Glomerular visceral epithelial cell (primary cell): ENCODE measurements around the gene SENP6.
"Not testable (repeated sequence)": the region's sequence is repeated elsewhere in the genome, so short reads cannot be mapped to it uniquely, and the experiment has no call there.

ENCODE experiments used
- DNase-seq: peaks from one replicate; pipeline ENCODE4 v3.0.0-alpha.2; 2016; ENCODE audit errors: extremely low spot score

The SENP6 gene

DNA sequence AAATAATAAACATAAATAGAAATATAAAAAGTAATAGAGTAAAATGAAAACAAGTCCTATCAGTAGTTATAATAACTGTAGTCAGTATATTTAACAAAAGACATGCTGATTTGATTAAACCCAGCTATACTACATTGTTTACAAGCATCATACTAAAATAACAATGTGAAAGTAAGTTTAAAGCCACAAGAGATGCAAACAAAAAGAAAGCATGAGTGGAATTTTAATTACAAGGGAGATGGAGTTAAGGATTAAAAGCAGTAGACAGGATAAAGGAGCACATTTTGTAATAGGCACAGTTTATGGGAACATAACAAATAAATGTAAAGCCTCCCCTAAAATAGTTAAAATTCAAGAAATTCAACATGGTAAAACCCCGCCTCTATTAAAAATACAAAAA is 41.5 kb downstream of the SENP6 start:
- no peak for DNase-seq

DNA sequence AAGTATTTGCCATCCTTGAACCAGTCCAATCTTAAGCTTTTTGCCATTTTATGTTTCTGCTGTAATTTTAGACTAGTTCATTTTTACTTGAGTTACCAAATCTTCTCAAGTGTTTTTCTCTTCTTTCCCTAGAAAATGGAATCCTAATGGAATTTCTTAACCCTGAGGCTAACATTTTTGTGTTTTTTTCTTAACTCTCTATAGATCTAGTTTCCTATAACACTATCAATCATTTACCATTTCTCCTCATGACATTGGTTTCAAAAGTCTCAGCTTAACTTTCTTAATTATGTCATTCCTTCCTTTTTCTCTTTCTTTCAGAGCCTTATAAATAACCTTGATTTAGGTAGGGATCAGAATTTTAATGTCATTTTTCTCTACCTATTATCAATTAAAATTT is 54.8 kb downstream of the SENP6 start:
- DNase-seq: no peak

DNA sequence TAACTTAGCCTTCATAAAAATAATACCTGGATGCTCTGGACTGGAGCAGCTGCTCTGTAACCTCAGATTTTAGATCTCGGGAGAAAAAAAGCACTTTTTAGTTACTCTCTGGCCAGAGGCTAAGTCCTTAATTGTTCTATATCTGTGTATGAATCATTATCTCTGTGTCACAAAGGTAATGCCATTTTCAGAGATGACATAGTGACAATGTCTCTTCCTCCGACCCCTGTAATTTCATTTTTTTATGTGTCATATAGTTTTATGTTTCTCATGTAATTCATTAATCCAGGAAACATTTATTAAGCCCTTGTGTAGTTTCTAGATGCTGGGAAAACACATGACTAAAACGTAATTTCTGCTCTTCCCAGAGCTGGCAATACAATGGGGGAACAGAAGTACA is 55.6 kb downstream of the SENP6 start:
- DNase-seq: no peak

DNA sequence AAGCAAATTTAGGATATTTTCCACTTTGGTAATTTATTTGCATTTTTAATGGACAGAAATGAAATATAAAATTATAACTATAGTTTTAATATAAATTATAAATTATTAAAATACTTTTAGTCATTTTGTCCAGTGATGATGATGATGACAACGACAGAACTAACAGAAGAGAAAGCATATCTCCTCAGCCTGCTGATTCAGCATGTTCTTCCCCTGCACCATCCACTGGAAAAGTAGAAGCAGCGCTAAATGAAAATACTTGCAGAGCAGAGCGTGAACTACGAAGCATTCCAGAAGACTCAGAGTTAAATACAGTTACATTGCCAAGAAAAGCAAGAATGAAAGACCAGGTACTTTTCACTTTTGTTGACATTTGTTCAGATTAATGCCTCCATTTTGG is 64.9 kb downstream of the SENP6 start:
- no peak for DNase-seq

DNA sequence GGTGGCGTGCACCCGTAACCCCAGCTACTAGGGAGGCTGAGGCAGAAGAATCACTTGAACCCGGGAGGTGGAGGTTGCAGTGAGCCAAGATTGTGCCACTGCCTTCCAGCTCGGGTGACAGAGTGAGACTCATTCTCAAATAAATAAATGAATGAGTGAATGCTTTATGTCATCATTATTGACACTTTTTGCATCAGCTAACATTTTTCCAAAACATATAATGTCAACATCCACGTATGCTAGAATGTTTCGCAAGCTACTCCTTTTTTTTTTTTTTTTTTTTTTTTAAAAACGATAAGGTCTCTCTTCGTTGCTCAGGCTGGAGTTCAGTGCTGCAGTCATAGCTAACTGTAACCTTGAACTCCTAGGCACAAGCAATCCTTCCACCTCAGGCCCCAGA is 72.2 kb downstream of the SENP6 start:
- DNase-seq: no peak

DNA sequence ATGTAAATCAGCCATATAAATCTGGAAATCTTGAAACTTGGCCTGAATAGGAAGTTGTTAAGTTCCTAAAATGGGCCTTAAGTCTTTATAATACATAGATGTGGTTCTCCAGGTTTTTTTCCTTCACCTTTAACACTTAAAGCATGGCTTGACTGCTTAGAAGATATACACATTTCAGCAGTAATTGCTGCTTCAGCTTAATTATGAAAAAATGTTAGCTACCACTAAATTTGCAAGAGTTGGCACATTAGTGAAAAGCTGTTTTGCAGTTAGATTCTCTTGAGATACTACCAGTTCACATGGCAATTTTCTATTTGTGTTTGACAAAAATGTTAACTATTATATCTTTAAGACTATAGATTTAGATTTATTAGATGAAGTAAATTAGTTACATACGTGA is 74.7 kb downstream of the SENP6 start:
- DNase-seq: no peak

DNA sequence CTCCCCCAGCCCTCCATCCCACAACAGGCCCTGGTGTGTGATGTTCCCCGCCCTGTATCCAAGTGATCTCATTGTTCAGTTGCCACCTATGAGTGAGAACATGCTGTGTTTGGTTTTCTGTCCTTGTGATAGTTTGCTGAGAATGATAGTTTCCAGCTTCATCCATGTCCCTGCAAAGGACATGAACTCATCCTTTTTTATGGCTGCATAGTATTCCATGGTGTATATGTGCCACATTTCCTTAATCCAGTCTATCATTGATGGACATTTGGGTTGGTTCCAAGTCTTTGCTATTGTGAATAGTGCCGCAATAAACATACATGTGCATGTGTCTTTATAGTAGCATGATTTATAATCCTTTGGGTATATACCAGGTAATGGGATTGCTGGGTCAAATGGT is 80.9 kb downstream of the SENP6 start:
- not testable (repeated sequence) for DNase-seq

DNA sequence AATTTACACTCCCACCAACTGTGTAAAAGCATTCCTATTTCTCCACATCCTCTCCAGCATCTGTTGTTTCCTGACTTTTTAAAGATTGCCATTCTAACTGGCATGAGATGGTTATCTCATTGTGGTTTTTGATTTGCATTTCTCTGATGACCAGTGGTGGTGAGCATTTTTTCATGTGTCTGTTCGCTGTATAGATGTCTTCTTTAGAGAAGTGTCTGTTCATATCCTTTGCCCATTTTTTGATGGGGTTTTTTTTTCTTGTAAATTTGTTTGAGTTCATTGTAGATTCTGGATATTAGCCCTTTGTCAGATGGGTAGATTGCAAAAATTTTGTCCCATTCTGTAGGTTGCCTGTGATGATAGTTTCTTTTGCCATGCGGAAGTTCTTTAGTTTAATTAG is 81.3 kb downstream of the SENP6 start:
- DNase-seq: not testable (repeated sequence)

DNA sequence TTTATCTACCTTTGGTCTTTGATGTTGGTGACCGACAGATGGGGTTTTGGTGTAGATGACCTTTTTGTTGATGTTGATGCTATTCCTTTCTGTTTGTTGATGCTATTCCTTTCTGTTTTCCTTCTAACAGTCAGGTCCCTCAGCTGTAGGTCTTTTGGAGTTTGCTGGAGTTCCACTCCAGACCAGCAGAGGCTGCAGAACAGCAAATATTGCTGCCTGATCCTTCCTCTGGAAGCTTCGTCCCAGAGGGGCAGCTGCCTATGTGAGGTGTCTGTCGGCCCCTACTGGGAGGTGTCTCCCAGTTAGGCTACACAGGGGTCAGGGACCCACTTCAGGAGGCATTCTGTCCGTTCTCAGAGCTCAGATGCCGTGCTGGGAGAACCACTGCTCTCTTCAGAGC is 85.9 kb downstream of the SENP6 start:
- DNase-seq: not testable (repeated sequence)

DNA sequence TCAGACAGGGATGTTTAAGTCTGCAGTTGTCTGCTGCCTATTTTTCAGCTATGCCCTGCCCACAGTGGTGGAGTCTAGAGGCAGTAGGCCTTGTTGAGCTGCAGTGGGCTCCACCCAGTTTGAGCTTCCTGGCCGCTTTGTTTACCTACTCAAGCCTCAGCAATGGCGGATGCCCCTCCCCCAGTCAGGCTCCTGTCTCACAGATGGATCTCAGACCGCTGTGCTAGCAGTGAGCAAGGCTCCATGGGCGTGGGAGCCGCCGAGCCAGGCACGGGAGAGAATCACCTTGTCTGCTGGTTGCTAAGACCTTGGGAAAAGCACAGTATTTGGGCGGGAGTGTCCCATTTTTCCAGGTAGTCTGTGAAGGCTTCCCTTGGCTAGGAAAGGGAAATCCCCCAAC is 86.3 kb downstream of the SENP6 start:
- DNase-seq: not testable (repeated sequence)

DNA sequence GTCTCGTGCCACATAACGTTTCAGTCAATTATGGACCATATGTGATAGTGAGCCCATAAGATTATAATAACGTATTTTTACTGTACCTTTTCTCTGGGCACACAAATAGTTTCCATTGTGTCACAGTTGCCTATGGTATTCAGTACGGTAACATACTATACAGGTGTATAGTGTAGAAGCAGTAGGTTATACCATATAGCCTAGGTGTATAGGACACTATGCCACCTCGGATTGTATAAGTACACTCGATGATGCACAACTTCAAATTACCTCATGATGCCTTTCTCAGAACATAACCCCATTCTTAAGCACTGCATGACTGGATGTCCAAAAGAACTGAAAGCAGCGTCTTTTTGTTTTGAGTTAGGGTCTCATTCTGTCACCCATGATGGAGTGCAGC is 87.9 kb downstream of the SENP6 start:
- DNase-seq: no peak

DNA sequence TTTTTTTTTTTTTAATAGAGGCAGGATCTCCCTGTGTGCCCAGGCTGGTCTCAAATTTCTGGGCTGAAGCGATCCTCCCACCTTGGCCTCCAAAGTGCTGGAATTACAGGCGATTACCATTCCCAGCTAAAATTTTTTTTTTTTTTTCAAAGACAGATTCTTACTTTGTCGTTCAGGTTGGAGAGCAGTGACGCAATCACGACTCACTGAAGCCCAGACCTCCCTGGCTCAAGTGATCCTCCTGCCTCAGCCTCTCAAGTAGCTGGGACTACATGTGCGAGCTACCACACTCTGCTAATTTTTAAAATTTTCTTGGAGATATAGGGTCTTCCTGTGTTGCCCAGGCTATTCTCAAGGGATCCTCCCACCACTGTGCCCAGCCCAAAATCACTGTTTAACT is 89.3 kb downstream of the SENP6 start:
- DNase-seq: peak; percentile 17

DNA sequence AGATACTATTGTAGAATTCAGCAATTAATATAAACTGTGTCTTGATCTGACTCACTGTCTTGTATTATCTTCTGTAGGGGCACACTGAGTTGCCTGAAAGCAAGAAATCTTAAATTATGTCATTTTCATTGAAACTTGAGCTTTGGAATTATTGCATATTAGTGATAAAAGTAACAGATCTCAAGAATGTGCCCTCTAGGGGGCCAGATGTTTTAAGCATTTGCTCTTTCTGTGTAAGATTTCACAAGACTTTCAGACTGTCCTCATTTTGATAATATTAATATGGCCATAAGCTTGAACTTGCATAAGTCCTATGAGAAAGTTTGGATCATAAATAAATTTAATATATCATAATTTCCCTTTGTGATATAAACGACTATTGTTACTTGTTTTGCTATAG is 91.9 kb downstream of the SENP6 start:
- no peak for DNase-seq

DNA sequence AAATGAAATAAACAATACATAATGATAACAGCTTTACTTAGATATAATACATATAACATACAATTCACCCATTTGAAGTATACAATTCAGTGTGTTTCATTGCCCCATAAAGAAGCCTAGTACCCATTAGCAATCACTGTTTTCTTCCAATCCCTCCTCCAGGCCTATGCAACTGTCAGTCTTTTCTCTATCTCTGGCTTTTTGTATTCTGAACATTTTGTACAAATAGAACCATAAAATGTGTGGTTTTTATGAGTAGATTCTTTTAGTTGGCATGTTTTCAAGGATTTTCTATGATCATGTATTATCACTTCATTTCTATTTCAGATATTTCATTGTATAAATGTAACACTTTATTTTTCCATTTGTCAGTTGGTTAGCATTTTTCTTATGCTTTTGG is 92.7 kb downstream of the SENP6 start:
- DNase-seq: no peak

DNA sequence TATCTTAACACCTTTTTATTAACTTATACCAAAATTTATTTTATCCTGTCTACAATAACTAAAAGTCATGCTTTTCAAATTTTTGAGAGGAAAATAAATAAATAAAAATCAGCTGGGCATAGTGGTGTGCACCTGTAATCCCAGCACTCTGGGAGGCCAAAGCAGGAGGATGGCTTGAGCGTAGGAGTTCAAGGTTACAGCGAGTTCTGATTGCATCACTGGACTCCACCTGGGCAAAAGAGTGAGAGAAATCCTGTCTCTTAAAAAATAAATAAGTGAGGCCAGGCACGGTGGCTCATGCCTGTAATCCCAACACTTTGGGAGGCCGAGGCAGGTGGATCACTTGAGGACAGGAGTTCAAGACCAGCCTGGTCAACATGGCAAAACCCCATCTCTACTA is 106.7 kb downstream of the SENP6 start:
- DNase-seq: not testable (repeated sequence)

DNA sequence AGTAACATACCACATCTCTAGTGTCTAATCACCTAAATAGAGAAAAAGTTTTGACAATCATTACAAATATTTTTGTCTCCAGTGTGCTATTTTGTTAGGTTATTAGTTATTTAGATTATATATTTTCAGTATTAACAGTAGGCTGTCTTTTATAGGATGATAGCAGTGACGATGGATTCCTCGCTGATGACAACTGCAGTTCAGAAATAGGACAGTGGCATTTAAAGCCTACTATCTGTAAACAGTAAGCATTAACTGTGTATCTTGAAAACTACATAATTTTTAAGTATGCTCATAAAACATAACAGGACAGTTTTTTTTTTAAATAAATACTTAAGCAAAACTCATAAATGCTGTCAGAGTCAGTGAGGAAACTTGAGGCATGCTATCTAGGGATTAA is 109.5 kb downstream of the SENP6 start:
- no peak for DNase-seq

DNA sequence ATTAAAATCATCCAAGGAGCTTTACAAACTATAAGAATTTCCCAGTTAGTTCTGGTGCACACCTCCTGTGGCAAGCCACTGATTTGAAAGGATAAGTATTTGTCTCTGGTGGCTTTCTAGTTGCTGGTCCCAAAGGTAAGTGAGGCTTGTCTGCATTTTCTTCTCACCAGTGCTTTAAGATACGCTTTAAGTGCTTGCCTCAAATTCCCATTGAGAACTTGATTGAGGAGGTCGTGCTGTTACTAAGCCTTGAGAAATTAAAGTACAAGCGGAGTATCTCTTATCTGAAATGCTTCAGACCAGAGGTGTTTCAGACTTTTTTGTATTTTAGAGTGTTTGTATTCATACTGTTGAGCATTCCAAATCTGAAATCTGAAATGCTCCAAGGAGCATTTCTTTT is 117.5 kb downstream of the SENP6 start:
- no peak for DNase-seq

DNA sequence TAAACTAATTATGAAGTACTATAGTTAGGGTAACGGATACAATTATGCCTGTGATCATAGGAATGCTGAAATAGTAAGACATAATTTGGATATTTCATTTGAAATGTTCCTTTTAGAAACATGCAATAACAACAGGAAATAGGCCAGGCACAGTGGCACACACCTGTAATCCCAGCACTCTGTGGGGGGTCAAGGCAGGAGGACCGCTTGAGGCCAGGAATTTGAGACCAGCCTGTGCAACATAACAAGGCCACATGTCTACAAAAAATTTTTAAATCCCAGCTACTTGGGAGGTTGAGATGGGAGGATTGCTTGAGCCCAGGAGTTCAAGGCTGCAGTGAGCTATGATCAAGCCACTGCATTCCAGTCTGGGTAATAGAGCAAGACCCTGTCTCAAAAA is 121.7 kb downstream of the SENP6 start:
- DNase-seq: no peak

DNA sequence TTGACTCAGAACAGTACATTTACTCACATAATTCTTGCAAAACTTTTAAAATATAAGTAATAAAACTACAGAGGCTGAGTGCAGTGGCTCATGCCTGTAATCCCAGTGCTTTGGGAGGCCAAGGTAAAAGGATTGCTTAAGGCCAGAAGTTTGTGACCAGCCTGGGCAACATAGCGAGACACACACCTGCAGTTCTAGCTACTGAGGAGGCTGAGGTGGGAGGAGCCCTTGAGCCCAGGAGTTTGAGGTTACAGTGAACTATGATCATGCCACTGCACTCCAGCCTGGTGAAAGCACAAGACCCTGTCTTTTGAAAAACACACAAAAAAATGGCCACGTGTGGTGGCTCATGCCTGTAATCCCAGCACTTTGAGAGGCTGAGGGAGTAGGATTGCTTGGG is 125.5 kb downstream of the SENP6 start:
- no peak for DNase-seq

DNA sequence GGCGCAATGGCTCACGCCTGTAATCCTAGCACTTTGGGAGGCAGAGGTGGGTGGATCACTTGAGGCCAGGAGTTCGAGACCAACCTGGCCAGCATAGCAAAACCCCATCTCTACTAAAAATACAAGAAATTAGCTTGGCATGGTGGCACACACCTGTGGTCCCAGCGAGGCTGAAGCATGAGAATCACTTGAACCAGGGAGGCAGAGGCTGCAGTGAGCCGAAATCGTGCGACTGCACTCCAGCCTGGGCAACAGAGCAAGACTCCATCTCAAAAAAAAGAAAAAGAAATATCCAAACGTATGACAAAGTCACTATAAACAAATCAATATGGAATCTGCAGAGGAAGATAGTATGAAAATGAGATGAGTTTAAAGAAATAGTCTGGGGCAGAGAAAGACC is 129.3 kb downstream of the SENP6 start:
- DNase-seq: not testable (repeated sequence)

DNA sequence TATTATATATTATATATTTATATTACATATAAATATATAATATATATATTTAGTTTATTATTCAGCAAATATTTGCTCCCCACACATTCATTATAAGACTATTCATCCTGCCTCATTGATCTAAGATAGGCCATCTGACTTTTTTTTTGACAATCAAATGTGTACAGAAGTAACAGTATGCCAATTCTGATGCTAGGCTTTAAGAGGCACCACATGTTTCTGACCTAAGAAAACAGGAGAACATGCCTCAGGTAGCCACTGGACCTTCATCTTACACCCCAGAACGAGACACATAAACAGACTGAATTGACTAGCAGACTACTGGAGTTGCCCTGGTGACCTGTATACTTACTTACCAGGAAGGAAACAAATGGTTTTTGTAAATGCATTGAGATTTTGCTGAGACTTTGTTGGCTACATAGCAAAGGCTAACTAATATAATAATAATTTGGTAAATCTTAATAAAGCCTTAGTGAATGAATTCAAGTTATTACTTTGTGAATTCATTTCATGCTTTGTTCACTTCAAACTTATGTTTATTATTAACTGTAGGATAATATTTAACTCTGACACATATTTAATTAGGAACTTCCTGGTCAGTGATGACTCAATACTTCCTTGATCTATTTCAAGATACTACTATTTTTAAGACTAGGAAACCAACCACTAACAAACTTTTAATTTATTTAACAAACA is 134.0 kb downstream of the SENP6 start:
- DNase-seq: peak; percentile 58

DNA sequence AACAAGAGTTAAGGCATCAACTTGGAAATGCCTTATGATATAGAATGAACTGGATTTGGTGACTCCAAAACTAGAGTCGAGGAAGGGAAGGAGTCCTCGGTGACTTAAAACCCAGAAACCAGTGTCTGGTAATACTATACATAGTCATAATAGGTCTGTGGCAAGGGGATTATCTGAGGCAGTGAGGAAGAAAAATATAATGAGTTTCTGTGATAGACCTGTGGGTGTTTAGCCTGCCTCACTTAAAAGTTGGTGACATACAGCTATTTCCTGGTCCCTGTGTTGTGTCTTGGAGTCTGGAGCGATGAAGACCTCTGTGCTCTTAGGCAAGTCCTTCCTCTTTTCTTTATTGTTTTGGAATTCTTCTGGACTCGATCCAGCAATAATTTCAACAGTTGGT is 142.3 kb downstream of the SENP6 start:
- DNase-seq: no peak

DNA sequence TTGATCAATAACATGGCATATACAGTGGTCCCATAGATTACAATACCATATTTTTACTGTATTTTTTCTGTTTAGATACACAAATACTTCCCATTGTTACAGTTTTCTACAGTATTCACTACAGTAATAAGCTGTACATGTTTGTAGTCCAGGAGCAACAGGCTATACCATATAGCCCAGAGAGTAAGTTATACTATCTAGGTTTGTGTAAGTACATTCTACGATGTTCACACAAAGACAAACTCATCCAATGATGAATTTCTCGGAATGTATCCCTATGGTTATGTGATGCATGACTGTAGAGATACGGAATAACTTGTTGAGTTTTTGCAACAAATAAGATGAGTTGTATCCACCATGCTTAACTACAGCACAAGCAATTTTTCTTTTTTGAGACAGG is 143.7 kb downstream of the SENP6 start:
- DNase-seq: no peak

DNA sequence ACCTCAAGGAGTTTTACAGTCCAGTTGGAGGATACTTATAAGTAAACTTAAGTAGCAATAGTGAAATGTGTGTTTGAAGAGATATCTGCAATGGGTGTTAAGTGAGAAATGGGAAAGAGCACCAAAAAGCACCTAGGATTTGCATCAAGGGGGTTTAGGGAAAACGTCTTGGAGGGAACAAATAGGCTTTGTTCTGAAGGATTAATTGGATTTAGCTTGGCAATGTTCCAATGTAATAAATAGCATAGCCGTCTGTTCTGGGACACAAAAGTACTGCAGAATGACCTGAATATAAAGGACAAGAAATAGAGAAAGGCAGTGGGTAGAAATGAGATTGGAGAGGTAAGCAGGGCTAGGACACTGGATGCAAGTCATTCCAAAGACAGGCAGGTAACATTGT is 144.5 kb downstream of the SENP6 start:
- no peak for DNase-seq
